PC-9 (cell line): Measurements from ENCODE around the gene HEXIM1.

Source experiments
- CTCF ChIP-seq: fragments of 200-600 bp; sonication (generic); conservative IDR thresholded peaks from 2 replicates; pipeline ENCODE4 v1.6.1; 2017; ENCODE audit warnings: mixed run types, antibody characterized with exemption, mild to moderate bottlenecking, moderate library complexity
- EZH2 ChIP-seq: fragments of 200-600 bp; sonication (generic); IDR thresholded peaks from 2 replicates; pipeline ENCODE4 v1.8.0; 2017; ENCODE audit warnings: antibody characterized with exemption, low read depth

- TF ChIP-seq CTCF (no peak), EZH2 (no peak)
Measured at GRCh38 chr17:45138911-45139532, 9.3 kb upstream of the HEXIM1 start.
